ENCODE measurements around the gene RHBDL1.

The RHBDL1 gene

DNA sequence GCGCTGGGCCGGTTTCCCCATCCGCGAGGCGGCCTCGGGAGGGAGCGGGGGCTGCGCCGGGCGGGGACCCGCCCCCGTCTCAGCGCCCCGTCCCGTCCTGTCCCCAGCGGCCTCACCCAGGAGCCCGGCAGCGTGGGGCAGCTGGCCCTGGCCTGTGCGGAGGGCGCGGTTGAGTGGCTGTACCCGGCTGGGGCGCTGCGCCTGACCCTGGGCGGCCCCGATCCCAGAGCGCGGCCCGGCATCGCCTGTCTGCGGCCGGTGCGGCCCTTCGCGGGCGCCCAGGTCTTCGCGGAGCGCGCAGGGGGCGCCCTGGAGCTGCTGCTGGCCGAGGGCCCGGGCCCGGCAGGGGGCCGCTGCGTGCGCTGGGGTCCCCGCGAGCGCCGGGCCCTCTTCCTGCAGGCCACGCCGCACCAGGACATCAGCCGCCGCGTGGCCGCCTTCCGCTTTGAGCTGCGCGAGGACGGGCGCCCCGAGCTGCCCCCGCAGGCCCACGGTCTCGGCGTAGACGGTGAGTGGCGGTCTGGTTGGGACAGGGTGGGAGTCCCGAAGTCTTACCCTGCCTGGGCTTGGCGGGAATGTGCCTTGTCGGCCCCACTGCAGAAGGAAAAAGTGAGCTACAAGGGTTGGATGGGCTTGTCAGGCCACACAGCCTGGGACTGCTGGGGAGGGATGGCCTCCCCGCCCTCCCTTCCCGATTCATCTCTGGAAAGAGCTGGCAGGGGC, 40.2 kb downstream of the RHBDL1 start (continued):
- TF ChIP-seq, protein P1, sequence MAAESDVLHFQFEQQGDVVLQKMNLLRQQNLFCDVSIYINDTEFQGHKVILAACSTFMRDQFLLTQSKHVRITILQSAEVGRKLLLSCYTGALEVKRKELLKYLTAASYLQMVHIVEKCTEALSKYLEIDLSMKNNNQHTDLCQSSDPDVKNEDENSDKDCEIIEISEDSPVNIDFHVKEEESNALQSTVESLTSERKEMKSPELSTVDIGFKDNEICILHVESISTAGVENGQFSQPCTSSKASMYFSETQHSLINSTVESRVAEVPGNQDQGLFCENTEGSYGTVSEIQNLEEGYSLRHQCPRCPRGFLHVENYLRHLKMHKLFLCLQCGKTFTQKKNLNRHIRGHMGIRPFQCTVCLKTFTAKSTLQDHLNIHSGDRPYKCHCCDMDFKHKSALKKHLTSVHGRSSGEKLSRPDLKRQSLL (tag by site-specific recombination; IDR thresholded peaks at IDR 0.05): no peak; the same call in 1 of the 2 replicates
- no peak for TF ChIP-seq BCL11A (tag by site-specific recombination; IDR thresholded peaks at IDR 0.05; ENCODE audit: low read depth)
- TF ChIP-seq ZNF777 (tag by site-specific recombination; IDR thresholded peaks at IDR 0.05; ENCODE audit: borderline replicate concordance): no peak
- TF ChIP-seq, protein P2, sequence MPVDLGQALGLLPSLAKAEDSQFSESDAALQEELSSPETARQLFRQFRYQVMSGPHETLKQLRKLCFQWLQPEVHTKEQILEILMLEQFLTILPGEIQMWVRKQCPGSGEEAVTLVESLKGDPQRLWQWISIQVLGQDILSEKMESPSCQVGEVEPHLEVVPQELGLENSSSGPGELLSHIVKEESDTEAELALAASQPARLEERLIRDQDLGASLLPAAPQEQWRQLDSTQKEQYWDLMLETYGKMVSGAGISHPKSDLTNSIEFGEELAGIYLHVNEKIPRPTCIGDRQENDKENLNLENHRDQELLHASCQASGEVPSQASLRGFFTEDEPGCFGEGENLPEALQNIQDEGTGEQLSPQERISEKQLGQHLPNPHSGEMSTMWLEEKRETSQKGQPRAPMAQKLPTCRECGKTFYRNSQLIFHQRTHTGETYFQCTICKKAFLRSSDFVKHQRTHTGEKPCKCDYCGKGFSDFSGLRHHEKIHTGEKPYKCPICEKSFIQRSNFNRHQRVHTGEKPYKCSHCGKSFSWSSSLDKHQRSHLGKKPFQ (tag by site-specific recombination; IDR thresholded peaks at IDR 0.05): no peak
- TF ChIP-seq KLF9 (tag by site-specific recombination; IDR thresholded peaks at IDR 0.05; ENCODE audit: low read depth): peak; percentile 35; the same call in 1 of the 2 replicates
- TF ChIP-seq ZNF560 (tag by site-specific recombination; IDR thresholded peaks at IDR 0.05; ENCODE audit: borderline replicate concordance): no peak
- 0 out of 2 replicates have a peak, but pooled peaks have one; percentile 27 for TF ChIP-seq KLF10 (tag by site-specific recombination; IDR thresholded peaks at IDR 0.05)
- TF ChIP-seq OSR2 (tag by site-specific recombination; IDR thresholded peaks at IDR 0.05): no peak
- peak; percentile 28; the same call in 1 of the 2 replicates for TF ChIP-seq ZFHX2 (tag by site-specific recombination; conservative IDR thresholded peaks at IDR 0.05)
- TF ChIP-seq ZNF610 (tag by site-specific recombination; IDR thresholded peaks at IDR 0.05; ENCODE audit: borderline replicate concordance): no peak
- peak; percentile 46; the same call in 1 of the 2 replicates for TF ChIP-seq WT1 (tag by site-specific recombination; IDR thresholded peaks at IDR 0.05)
- TF ChIP-seq ZNF169 (tag by site-specific recombination; IDR thresholded peaks at IDR 0.05): no peak
- no peak for TF ChIP-seq EGR2 (tag by site-specific recombination; IDR thresholded peaks at IDR 0.05; ENCODE audit: low read depth)
- TF ChIP-seq ZNF658 (tag by site-specific recombination; IDR thresholded peaks at IDR 0.05): no peak
- no peak for TF ChIP-seq ZNF391 (tag by site-specific recombination; IDR thresholded peaks at IDR 0.05; ENCODE audit: borderline replicate concordance, low read depth)
- TF ChIP-seq ZNF19 (tag by site-specific recombination; IDR thresholded peaks at IDR 0.05; ENCODE audit: low read depth): no peak
- TF ChIP-seq ZNF521 (tag by site-specific recombination; IDR thresholded peaks at IDR 0.05): no peak
- TF ChIP-seq ZSCAN23 (tag by site-specific recombination; IDR thresholded peaks at IDR 0.05): no peak
- no peak for TF ChIP-seq ZNF555 (tag by site-specific recombination; conservative IDR thresholded peaks at IDR 0.05)
- no peak for TF ChIP-seq KLF16 (tag by site-specific recombination; IDR thresholded peaks at IDR 0.05)
- TF ChIP-seq ZEB2 (tag by site-specific recombination; IDR thresholded peaks at IDR 0.05): 0 out of 2 replicates have a peak, but pooled peaks have one; percentile 36
- peak; percentile 9; the same call in 1 of the 2 replicates for TF ChIP-seq ZNF677 (tag by site-specific recombination; IDR thresholded peaks at IDR 0.05)
- TF ChIP-seq ZSCAN30 (tag by site-specific recombination; IDR thresholded peaks at IDR 0.05): 0 out of 2 replicates have a peak, but pooled peaks have one; percentile 30
- no peak for TF ChIP-seq ZNF654 (tag by site-specific recombination; IDR thresholded peaks at IDR 0.05; ENCODE audit: low read depth)
- TF ChIP-seq ZNF175 (tag by site-specific recombination; IDR thresholded peaks at IDR 0.05): no peak
- TF ChIP-seq ZNF146 (tag by site-specific recombination; IDR thresholded peaks at IDR 0.05): no peak
- peak; percentile 69; the same call in 1 of the 2 replicates for TF ChIP-seq ZNF561 (tag by site-specific recombination; IDR thresholded peaks at IDR 0.05; ENCODE audit: borderline replicate concordance)
- TF ChIP-seq ZNF335 (tag by site-specific recombination; conservative IDR thresholded peaks at IDR 0.05): peak; percentile 48
- TF ChIP-seq, protein P3, sequence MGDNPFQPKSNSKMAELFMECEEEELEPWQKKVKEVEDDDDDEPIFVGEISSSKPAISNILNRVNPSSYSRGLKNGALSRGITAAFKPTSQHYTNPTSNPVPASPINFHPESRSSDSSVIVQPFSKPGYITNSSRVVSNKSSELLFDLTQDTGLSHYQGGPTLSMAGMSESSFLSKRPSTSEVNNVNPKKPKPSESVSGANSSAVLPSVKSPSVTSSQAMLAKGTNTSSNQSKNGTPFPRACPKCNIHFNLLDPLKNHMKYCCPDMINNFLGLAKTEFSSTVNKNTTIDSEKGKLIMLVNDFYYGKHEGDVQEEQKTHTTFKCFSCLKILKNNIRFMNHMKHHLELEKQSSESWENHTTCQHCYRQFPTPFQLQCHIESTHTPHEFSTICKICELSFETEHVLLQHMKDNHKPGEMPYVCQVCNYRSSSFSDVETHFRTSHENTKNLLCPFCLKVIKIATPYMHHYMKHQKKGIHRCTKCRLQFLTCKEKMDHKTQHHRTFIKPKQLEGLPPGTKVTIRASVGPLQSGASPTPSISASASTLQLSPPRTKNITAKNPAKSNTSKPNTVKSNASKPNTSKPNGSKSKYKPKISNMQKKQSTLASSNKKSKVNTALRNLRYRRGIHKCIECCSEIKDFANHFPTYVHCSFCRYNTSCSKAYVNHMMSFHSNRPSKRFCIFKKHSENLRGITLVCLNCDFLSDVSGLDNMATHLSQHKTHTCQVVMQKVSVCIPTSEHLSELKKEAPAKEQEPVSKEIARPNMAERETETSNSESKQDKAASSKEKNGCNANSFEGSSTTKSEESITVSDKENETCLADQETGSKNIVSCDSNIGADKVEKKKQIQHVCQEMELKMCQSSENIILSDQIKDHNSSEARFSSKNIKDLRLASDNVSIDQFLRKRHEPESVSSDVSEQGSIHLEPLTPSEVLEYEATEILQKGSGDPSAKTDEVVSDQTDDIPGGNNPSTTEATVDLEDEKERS (tag by site-specific recombination; IDR thresholded peaks at IDR 0.05): no peak
- TF ChIP-seq ZNF701 (tag by site-specific recombination; IDR thresholded peaks at IDR 0.05): no peak
- TF ChIP-seq, protein P4, sequence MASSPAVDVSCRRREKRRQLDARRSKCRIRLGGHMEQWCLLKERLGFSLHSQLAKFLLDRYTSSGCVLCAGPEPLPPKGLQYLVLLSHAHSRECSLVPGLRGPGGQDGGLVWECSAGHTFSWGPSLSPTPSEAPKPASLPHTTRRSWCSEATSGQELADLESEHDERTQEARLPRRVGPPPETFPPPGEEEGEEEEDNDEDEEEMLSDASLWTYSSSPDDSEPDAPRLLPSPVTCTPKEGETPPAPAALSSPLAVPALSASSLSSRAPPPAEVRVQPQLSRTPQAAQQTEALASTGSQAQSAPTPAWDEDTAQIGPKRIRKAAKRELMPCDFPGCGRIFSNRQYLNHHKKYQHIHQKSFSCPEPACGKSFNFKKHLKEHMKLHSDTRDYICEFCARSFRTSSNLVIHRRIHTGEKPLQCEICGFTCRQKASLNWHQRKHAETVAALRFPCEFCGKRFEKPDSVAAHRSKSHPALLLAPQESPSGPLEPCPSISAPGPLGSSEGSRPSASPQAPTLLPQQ (tag by site-specific recombination; IDR thresholded peaks at IDR 0.05): peak; percentile 59; the same call in 1 of the 2 replicates
- TF ChIP-seq ZBTB8A (tag by site-specific recombination; IDR thresholded peaks at IDR 0.05): peak; percentile 64; the same call in 1 of the 2 replicates
- no peak for TF ChIP-seq MYNN (tag by site-specific recombination; IDR thresholded peaks at IDR 0.05; ENCODE audit: borderline replicate concordance)
